Fibroblast of mammary gland (primary cell): Measurements from ENCODE around the gene TIPIN.

Experiments used
- DNase-seq: peaks from one replicate; pipeline ENCODE4 v3.0.0-alpha.2; 2010; ENCODE audit warnings: low read depth
- H3K4me3 ChIP-seq: 2 replicates; pipeline ENCODE4 v1.5.1; 2011; ENCODE audit warnings: low read depth, mild to moderate bottlenecking, low read length, moderate library complexity; ENCODE audit not compliant: control insufficient read depth
- CTCF ChIP-seq: conservative IDR thresholded peaks from 2 replicates; pipeline ENCODE4 v1.5.1; 2011; ENCODE audit warnings: low read depth, low read length, inconsistent platforms; ENCODE audit not compliant: control insufficient read depth, insufficient read depth

TIPIN gene

DNA sequence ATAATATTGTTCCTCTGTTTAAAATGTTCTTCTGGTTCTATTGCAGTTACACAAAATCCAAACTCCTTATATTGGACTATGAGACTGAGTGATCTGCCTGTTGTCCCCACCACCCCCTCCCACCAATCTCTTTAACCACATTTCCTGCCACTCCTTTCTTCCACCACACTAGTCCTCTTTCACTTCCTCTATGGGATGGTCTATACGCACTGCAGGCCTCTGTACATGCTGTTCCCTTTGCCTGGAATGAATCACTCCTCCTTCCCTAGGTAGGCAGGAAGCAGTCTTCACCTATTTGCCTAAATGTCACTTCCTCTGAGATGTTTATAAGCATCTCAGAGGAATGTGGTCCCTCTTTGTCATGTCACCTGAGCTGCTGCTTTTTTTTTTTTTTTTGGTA lies 34.2 kb upstream of the TIPIN start:
- no peak overlapping the region for H3K4me3 ChIP-seq
- no peak for TF ChIP-seq CTCF
- peak; percentile 53 for DNase-seq

- no peak overlapping the region for H3K4me3 ChIP-seq
- no peak for TF ChIP-seq CTCF
- peak; percentile 44 for DNase-seq
Observed at GRCh38 chr15:66389859-66390381, 33.4 kb upstream of the TIPIN start.

- no peak for TF ChIP-seq CTCF
- DNase-seq, result no peak
- no peak overlapping the region for H3K4me3 ChIP-seq
Observed at GRCh38 chr15:66389098-66389858, 32.8 kb upstream of the TIPIN start.

- no peak for TF ChIP-seq CTCF
- H3K4me3 ChIP-seq, result peak overlapping the region; percentile 82
- no peak for DNase-seq
Observed at GRCh38 chr15:66388576-66388975, 32.1 kb upstream of the TIPIN start.

- peak overlapping the region; percentile 82 for H3K4me3 ChIP-seq
- DNase-seq, result no peak
- no peak for TF ChIP-seq CTCF
Observed at GRCh38 chr15:66388043-66388363, 31.5 kb upstream of the TIPIN start.

DNA sequence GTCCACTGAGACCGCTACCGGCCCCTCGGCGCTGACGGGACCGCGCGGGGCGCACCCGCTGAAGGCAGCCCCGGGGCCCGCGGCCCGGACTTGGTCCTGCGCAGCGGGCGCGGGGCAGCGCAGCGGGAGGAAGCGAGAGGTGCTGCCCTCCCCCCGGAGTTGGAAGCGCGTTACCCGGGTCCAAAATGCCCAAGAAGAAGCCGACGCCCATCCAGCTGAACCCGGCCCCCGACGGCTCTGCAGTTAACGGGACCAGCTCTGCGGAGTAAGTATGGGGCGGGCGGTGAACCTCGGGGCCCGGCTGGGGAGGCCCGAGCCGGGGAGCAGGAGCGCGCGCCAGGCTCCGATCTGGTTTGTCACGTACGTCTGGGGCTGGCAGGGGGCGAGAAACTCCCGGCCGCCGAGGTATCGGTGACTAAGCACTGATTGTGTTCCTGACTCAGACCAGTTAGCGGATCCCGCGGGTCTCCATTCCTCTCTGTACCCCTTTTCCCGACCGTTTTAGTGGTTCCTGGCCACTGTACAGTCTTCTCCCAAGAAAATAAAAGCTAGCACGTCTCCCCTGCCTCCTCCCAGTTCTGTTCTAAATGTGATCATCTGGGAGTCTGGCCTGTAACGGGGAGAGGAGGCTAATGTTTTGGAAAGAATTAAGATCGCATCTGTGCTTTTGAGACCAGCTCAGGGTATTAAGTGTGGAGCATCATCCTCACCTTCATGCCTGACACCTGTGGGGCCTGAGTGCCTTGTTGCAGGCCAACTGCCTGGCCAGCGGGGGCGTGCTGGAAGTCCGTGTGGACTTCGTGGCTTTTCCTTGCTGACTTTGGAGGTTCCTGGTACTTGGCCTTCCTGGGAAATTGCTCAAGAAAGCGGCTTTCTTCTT lies 30.9 kb upstream of the TIPIN start:
- peak overlapping the region; percentile 82 for H3K4me3 ChIP-seq
- peak; percentile 68 for DNase-seq
- TF ChIP-seq CTCF, result peak; percentile 27
